ENCODE measurements around the gene NTPCR.

The NTPCR gene

GRCh38 chr1:232927830-232928505 lies 22.4 kb upstream of the NTPCR start:
- no peak for DNase-seq

- DNase-seq: no peak
Observed at GRCh38 chr1:232932486-232933425, 17.7 kb upstream of the NTPCR start.

GRCh38 chr1:232936941-232937340 lies 13.5 kb upstream of the NTPCR start:
- DNase-seq: no peak

GRCh38 chr1:232937741-232938375 lies 12.6 kb upstream of the NTPCR start:
- DNase-seq: no peak

- no peak for DNase-seq
Observed at GRCh38 chr1:232938926-232939325, 11.5 kb upstream of the NTPCR start.

- DNase-seq: no peak
Observed at GRCh38 chr1:232939748-232940147, 10.7 kb upstream of the NTPCR start.

GRCh38 chr1:232940262-232940661 lies 10.1 kb upstream of the NTPCR start:
- no peak for DNase-seq

- DNase-seq: no peak
Observed at GRCh38 chr1:232942413-232943294, 7.8 kb upstream of the NTPCR start.

- DNase-seq: no peak
Observed at GRCh38 chr1:232943679-232944252, 6.6 kb upstream of the NTPCR start.

- no peak for DNase-seq
Observed at GRCh38 chr1:232944347-232944746, 6.1 kb upstream of the NTPCR start.

GRCh38 chr1:232949636-232950196 lies 695 bp upstream of the NTPCR start:
- no peak for DNase-seq

GRCh38 chr1:232951180-232951579 lies 769 bp downstream of the NTPCR start:
- DNase-seq: no peak

GRCh38 chr1:232951605-232952004 lies 1.2 kb downstream of the NTPCR start:
- DNase-seq: no peak

- DNase-seq: peak in 1 of 2 experiments; percentile 9
Observed at GRCh38 chr1:232952514-232953499, 2.4 kb downstream of the NTPCR start.

- DNase-seq: no peak
Observed at GRCh38 chr1:232954594-232955365, 4.4 kb downstream of the NTPCR start.

GRCh38 chr1:232956081-232956480 lies 5.7 kb downstream of the NTPCR start:
- DNase-seq: no peak

GRCh38 chr1:232958067-232958466 lies 7.7 kb downstream of the NTPCR start:
- no peak for DNase-seq

- DNase-seq: no peak
Observed at GRCh38 chr1:232962761-232963745, 12.6 kb downstream of the NTPCR start.
